Gastroesophageal sphincter (tissue), 3 donors: Measurements from ENCODE around the gene ASB10.

Source experiments
- CTCF ChIP-seq, 4 experiments: fragments of 200-600 bp in 2 of 4; fragments of 450-650 bp in 2 of 4; sonication (generic) in 1 of 4; IDR thresholded peaks; one replicate each; pipeline ENCODE4 v1.5.1; 2017 to 2019; ENCODE audit warnings: antibody characterized with exemption in 4 of 4, mild to moderate bottlenecking in 2 of 4, moderate library complexity in 2 of 4
- POLR2A ChIP-seq, 2 donors: fragments of 450-650 bp; IDR thresholded peaks; one replicate each; pipeline ENCODE4 v1.6.1; 2017; ENCODE audit warnings: antibody characterized with exemption in 2 of 2, mild to moderate bottlenecking in 2 of 2, moderate library complexity in 1 of 2

- no peak for TF ChIP-seq CTCF (IDR thresholded peaks at IDR 0.05)
- TF ChIP-seq POLR2A (IDR thresholded peaks at IDR 0.05), result no peak
These were observed 36.7 kb upstream of the ASB10 start for GRCh38 chr7:151223728-151224127.
